ENCODE data around the gene CCDC158.

Gene CCDC158

DNA sequence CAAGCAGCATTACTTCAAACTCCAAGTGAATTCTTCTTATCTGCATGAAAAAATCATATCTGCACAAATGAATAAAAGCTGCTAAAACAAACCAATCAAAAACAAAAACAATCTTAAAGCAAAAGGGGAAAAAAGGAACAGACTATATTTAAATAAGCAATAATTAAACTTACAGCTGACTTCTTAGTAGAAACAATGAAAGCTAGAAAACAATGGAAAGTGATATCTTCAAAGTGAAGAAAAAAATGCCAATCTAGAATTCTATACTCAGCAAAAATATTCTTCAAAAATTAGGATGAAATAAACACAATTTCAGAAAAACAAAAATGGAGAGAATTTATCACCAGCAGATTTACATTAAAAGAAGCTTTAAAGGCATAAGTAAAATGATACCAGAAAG lies 94.4 kb downstream of the CCDC158 start:
- H3K27ac ChIP-seq, result no peak overlapping the region
- TF ChIP-seq, protein P1, sequence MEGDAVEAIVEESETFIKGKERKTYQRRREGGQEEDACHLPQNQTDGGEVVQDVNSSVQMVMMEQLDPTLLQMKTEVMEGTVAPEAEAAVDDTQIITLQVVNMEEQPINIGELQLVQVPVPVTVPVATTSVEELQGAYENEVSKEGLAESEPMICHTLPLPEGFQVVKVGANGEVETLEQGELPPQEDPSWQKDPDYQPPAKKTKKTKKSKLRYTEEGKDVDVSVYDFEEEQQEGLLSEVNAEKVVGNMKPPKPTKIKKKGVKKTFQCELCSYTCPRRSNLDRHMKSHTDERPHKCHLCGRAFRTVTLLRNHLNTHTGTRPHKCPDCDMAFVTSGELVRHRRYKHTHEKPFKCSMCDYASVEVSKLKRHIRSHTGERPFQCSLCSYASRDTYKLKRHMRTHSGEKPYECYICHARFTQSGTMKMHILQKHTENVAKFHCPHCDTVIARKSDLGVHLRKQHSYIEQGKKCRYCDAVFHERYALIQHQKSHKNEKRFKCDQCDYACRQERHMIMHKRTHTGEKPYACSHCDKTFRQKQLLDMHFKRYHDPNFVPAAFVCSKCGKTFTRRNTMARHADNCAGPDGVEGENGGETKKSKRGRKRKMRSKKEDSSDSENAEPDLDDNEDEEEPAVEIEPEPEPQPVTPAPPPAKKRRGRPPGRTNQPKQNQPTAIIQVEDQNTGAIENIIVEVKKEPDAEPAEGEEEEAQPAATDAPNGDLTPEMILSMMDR (conservative IDR thresholded peaks at IDR 0.05), result no peak

GRCh38 chr4:76325072-76325471 lies 95.9 kb downstream of the CCDC158 start:
- no peak overlapping the region for H3K27ac ChIP-seq
- TF ChIP-seq, protein P1 (conservative IDR thresholded peaks at IDR 0.05), result no peak

DNA sequence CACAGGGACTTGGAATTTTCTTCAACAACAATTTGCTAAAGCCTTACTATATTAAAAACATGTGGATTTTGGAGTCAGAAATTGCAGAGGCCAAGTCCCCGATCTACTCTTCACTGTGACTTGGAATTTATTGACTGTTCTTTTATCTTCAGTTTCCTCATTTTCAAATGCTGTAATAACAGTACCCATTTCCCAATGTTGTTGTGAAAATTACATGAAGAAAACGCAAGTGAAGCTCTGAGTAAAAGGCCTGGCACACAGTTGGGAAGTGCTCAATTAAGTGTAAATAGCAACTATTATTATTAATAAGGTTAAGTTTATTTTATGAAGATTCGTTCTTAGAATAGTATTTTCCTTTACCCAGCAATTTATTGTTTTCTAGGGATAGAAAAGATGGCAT lies 98.7 kb downstream of the CCDC158 start:
- no peak overlapping the region for H3K27ac ChIP-seq
- TF ChIP-seq, protein P1 (conservative IDR thresholded peaks at IDR 0.05), result no peak

- H3K27ac ChIP-seq, result no peak overlapping the region
- TF ChIP-seq, protein P1 (conservative IDR thresholded peaks at IDR 0.05), result no peak
Observed at GRCh38 chr4:76316131-76316530, 104.8 kb downstream of the CCDC158 start.

GRCh38 chr4:76315267-76315918 lies 105.5 kb downstream of the CCDC158 start:
- H3K27ac ChIP-seq, result no peak overlapping the region
- TF ChIP-seq, protein P1 (conservative IDR thresholded peaks at IDR 0.05), result no peak

DNA sequence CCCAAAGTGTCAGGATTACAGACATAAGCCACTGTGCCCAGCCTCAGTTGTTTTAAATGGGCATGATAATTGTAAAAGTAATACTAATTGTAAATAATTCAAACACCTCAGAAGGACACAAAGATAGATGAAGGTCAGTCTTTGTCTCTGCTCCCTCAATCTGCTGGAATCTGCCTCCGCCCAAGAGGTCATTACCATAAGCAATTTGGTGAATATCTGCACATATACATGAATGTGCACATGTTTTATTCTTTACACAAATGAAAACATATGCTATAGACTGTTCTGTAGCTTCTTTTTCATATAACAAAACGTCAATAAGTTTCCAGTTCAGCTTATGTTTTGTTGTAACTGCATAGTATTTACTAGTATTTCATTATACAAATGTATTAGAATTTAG lies 107.4 kb downstream of the CCDC158 start:
- no peak overlapping the region for H3K27ac ChIP-seq
- TF ChIP-seq, protein P1 (conservative IDR thresholded peaks at IDR 0.05), result no peak

DNA sequence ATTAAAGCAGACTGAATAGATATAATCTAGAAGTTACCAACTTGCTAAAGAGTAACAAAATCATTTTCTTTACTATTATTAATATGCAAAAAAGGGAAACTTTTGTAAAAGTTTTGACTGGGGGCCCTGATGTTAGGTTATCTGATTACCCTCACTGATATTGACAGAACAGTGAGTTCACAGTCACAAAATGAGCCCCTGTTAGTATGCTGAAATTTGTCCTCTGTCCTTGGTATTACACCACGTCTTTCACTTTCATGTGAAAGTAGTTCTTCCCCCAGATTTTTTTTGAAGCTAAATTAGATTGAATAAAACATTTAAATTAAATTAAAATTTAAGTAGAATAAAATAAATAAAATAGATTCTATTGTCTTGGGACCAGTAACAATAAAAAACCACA lies 108.5 kb downstream of the CCDC158 start:
- TF ChIP-seq, protein P1 (conservative IDR thresholded peaks at IDR 0.05), result no peak
- no peak overlapping the region for H3K27ac ChIP-seq

Data from VCaP (cell line).